Small intestine (tissue), 7 donors: ENCODE measurements around the gene RPA1. TPM values are rescaled to one million over a fixed set of nuclear protein-coding genes. Genes with fewer than 3 reads are reported as not detected.

Experiments
- DNase-seq, 2 donors: peaks; one replicate each; pipeline versions ENCODE4 v3.0.0 to v3.0.0-alpha.2; 2013
- FAIRE-seq: peaks from 2 replicates; lab custom pipeline; 2012; peaks lifted over from hg19 to GRCh38; lab: Jason Lieb, UNC
- H3K27ac ChIP-seq, 3 donors: one replicate each; pipeline ENCODE4 v1.5.1; 2013; ENCODE audit warnings: low read length in 2 of 3, mild to moderate bottlenecking in 2 of 3, control low read depth in 1 of 3, inconsistent platforms in 1 of 3, low read depth in 1 of 3, moderate library complexity in 1 of 3
- H3K27me3 ChIP-seq, 3 donors: one replicate each; pipeline ENCODE4 v1.6.1; 2013; ENCODE audit warnings: low read length in 3 of 3, inconsistent platforms in 1 of 3; ENCODE audit not compliant: control insufficient read depth in 3 of 3, insufficient read depth in 3 of 3
- H3K36me3 ChIP-seq, 3 donors: one replicate each; pipeline ENCODE4 v1.6.1; 2013; ENCODE audit warnings: low read length in 3 of 3, inconsistent platforms in 1 of 3, low read depth in 1 of 3, mild to moderate bottlenecking in 1 of 3, moderate library complexity in 1 of 3; ENCODE audit not compliant: control insufficient read depth in 3 of 3, insufficient read depth in 2 of 3
- H3K4me1 ChIP-seq, 3 donors: one replicate each; pipeline ENCODE4 v1.6.1; 2013; ENCODE audit warnings: low read length in 2 of 3, inconsistent platforms in 1 of 3, low read depth in 1 of 3, mild to moderate bottlenecking in 1 of 3, moderate library complexity in 1 of 3; ENCODE audit not compliant: control insufficient read depth in 3 of 3, insufficient read depth in 2 of 3
- H3K4me3 ChIP-seq, 3 donors: one replicate each; pipeline ENCODE4 v1.5.1; 2013; ENCODE audit warnings: low read length in 3 of 3, control low read depth in 1 of 3, inconsistent platforms in 1 of 3, low read depth in 1 of 3, mild to moderate bottlenecking in 1 of 3, moderate library complexity in 1 of 3
- H3K9me3 ChIP-seq, 2 donors: one replicate each; pipeline ENCODE4 v1.6.1; 2013; ENCODE audit warnings: low read depth in 1 of 2, low read length in 1 of 2; ENCODE audit not compliant: control insufficient read depth in 2 of 2, insufficient read depth in 1 of 2
- WGBS, 3 donors: extraction: QIAGEN DNeasy Blood & Tissue Kit; methylation state at CpG; one replicate each; pipeline ENCODE4 v1.1.7; 2013; 5-methylcytosine and 5-hydroxymethylcytosine counted together
- polyA plus RNA-seq, 4 donors: library from polyadenylated mRNA; stranded (reverse) in 3 of 4; unstranded in 1 of 4; fragments of 200-250 nt in 3 of 4; fragments of 120-200 nt in 1 of 4; gene quantifications; one replicate each; pipeline versions ENCODE4 v1.2.1 to v1.2.3, GENCODE V29; 2013
- donor health status: healthy with polysubstance abuse.
- donor health status: control.
- donor health status: control.
- donor health status: Bipolar disorder and iron deficiency.
- donor health status: healthy.

The RPA1 gene
- polyA plus RNA-seq, 4 donors = 21.2 to 68.8 (median 27.3) TPM

DNA sequence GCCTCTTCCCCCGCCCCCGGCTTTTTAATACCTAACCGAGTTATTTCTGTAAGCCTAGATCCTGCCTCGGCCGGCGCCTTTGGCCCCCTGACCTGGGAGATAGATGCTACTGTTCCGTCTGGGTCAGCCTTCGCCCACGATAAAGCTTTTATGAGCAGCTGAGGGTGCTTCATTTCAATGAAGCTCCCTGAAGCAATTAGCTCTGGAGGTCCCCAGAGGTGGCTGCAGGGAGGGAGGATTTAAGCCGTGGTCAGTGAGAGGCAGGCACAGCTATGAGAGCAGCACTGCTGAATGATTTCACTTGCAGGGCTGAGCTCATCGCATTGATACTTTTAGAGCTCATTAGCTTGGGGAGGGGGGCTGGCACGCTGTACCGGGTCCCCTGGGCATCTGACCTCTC is 89.4 kb downstream of the RPA1 start:
- no peaks in the 10 kb centered on the region for H3K9me3 ChIP-seq
- WGBS, 3 donors = 78 to 87% (median 81%) methylated on average over 13 of the region's 13 CpGs
- no peak overlapping the region for H3K27ac ChIP-seq
- DNase-seq = no peak
- H3K27me3 ChIP-seq = peaks cover 0 to 29% (median 3%) of the 10 kb centered on the region in 3 donors
- H3K4me3 ChIP-seq = no peak overlapping the region
- no peak for FAIRE-seq
- H3K36me3 ChIP-seq = no peaks in the 10 kb centered on the region
- peaks cover 0 to 9% (median 3%) of the 10 kb centered on the region in 3 donors for H3K4me1 ChIP-seq

DNA sequence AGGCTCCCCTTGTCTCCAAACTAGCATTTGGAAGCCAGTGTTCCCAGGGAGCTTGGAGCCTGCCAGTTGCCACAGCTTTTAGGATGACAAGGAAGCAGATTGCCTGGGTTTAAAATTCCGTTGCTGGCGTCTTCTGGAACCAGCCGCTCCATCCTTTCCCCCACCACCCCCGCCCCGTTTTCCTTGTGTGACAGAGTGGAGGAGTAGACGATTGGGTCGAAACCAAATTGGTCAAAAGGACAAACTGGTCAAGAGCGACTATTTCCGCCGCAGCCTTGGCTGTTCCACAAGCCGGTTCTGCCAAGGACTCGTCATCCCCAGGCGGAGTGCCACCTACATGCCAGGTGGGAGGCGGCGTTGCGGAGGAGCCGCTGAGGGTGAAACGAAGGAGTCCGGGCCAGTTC is 91.1 kb downstream of the RPA1 start:
- 90 to 94% (median 93%) methylated on average over 19 of the region's 19 CpGs for WGBS, 3 donors

DNA sequence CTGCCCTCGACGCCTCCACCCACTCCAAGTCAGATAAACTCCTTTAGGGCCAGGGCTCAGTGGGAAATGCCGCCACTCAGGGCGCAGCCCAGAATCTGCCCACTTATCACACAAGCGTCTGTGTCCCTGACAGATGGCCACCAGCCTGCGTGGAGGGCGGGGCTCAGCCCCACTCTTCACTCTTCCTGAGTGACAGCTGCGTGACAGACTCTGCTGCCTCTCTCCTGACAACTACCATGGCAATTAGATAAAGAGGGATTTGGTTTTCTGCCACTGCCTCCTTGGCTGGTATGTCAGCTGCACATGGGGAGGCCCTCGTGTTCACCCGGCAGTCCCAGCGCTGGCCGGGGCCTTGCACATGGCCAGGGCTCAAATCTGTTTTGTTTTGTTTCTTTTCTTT is 99.2 kb downstream of the RPA1 start:
- Histone ChIP-seq H3K4me1 (peaks cover 0 to 8% (median 0%) of the 10 kb centered on the region in 3 donors), H3K27me3 (peaks cover 0 to 16% (median 0%) of the 10 kb centered on the region in 3 donors), H3K27ac (no peak overlapping the region), H3K4me3 (no peak overlapping the region), H3K9me3 (no peaks in the 10 kb centered on the region), H3K36me3 (no peaks in the 10 kb centered on the region)
- DNase-seq (peak in 1 of 2 donors; percentile 25), FAIRE-seq (no peak)
- WGBS, 3 donors = 44 to 71% (median 62%) methylated on average over 12 of the region's 12 CpGs

More for the DNA sequence above, 91.1 kb downstream of the RPA1 start:
- H3K4me3 ChIP-seq = no peak overlapping the region
- no peaks in the 10 kb centered on the region for H3K36me3 ChIP-seq
- peaks cover 0 to 9% (median 3%) of the 10 kb centered on the region in 3 donors for H3K4me1 ChIP-seq
- DNase-seq (no peak), FAIRE-seq (no peak)
- no peak overlapping the region for H3K27ac ChIP-seq
- H3K27me3 ChIP-seq = peaks cover 0 to 16% (median 3%) of the 10 kb centered on the region in 3 donors
- H3K9me3 ChIP-seq = no peaks in the 10 kb centered on the region

- Histone ChIP-seq H3K4me1 (peaks cover 0 to 8% (median 0%) of the 10 kb centered on the region in 3 donors), H3K27ac (no peak overlapping the region), H3K9me3 (no peaks in the 10 kb centered on the region), H3K36me3 (no peaks in the 10 kb centered on the region), H3K4me3 (no peak overlapping the region), H3K27me3 (peaks cover 0 to 16% (median 0%) of the 10 kb centered on the region in 3 donors)
- FAIRE-seq = no peak
- 60 to 71% (median 64%) methylated on average over 8 of the region's 8 CpGs for WGBS, 3 donors
- DNase-seq = no peak
Observed at GRCh38 chr17:1930337-1930645, 100.5 kb downstream of the RPA1 start.

DNA sequence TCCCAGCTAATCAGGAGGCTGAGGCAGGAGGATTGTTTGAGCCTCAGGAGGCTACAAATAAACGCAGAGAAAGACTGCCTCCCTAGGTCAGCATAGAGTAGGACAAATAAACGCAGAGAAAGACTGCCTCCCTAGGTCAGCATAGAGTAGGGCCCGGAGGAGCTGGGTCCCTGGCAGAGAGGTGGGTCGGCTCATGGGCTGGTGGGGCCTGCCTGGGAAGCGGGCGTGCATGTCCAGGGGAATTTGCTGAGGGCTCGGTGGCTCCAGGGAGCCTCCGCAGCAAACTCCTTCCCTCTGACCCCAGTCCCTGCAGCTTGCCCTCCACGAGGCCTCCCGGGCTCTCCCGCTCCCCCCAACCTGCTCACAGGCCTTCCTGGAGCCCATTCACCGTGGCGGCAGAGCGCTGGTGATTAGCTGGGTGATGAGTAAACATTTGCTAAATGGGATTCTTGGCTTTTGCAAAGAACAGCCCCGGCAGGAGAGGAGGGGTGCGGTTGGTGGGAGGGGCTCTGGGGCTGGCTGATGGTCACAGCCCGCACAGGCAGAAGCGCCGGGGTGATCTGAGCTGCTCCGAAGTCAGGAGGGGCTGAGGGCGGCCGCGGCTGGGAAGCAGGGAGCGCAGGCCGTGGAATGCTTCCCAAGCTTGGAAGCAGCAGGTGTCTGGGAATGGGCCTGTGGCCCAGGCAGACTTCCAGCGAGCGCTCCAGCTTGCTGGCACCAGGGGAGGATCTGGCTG is 102.2 kb downstream of the RPA1 start:
- 20 to 44% (median 34%) methylated on average over 27 of the region's 27 CpGs for WGBS, 3 donors
- Histone ChIP-seq H3K27ac (no peak overlapping the region), H3K9me3 (no peaks in the 10 kb centered on the region), H3K4me1 (peaks cover 0 to 8% (median 0%) of the 10 kb centered on the region in 3 donors), H3K36me3 (no peaks in the 10 kb centered on the region), H3K27me3 (peaks cover 0 to 16% (median 0%) of the 10 kb centered on the region in 3 donors), H3K4me3 (no peak overlapping the region)
- no peak for FAIRE-seq
- peak; percentile 15 to 61 for DNase-seq

GRCh38 chr17:1933875-1934715 is 104.3 kb downstream of the RPA1 start:
- Histone ChIP-seq H3K4me3 (no peak overlapping the region), H3K36me3 (no peaks in the 10 kb centered on the region), H3K9me3 (no peaks in the 10 kb centered on the region), H3K27ac (no peak overlapping the region), H3K4me1 (peaks cover 0 to 8% (median 0%) of the 10 kb centered on the region in 3 donors), H3K27me3 (peaks cover 0 to 12% (median 0%) of the 10 kb centered on the region in 3 donors)
- FAIRE-seq = no peak
- DNase-seq = no peak
- WGBS, 3 donors = 87 to 91% (median 87%) methylated on average over 27 of the region's 27 CpGs

GRCh38 chr17:1934901-1935300 is 105.1 kb downstream of the RPA1 start:
- DNase-seq (no peak), FAIRE-seq (no peak)
- H3K4me3 ChIP-seq = no peak overlapping the region
- WGBS, 3 donors = 83 to 86% (median 83%) methylated on average over 17 of the region's 17 CpGs
- peaks cover 0 to 8% (median 0%) of the 10 kb centered on the region in 3 donors for H3K4me1 ChIP-seq
- no peak overlapping the region for H3K27ac ChIP-seq
- no peaks in the 10 kb centered on the region for H3K9me3 ChIP-seq
- no peaks in the 10 kb centered on the region for H3K36me3 ChIP-seq
- peaks cover 0 to 12% (median 0%) of the 10 kb centered on the region in 3 donors for H3K27me3 ChIP-seq

- DNase-seq (no peak), FAIRE-seq (no peak)
- Histone ChIP-seq H3K36me3 (no peaks in the 10 kb centered on the region), H3K27ac (no peak overlapping the region), H3K9me3 (no peaks in the 10 kb centered on the region), H3K4me3 (no peak overlapping the region), H3K4me1 (peaks cover 0 to 12% (median 0%) of the 10 kb centered on the region in 3 donors), H3K27me3 (peaks cover 0 to 9% (median 0%) of the 10 kb centered on the region in 3 donors)
- 85 to 95% (median 89%) methylated on average over 25 to 28 of the region's 28 CpGs for WGBS, 3 donors
Observed at GRCh38 chr17:1936766-1937165, 107.0 kb downstream of the RPA1 start.
